ENCODE results near the gene SPRR4. TPM values are rescaled to one million over a fixed set of nuclear protein-coding genes. Genes with fewer than 3 reads are reported as not detected.

Gene SPRR4
- total RNA-seq, 1 experiment from 2014 or later = not detected

GRCh38 chr1:152964536-152964935 is 5.9 kb upstream of the SPRR4 start:
- DNase-seq (ENCODE audit: low spot score) (no peak), ATAC-seq (no peak)
- no peak for TF ChIP-seq JUN (CRISPR knock-in tag; IDR thresholded peaks at IDR 0.05)
- no peak for TF ChIP-seq E2F1 (CRISPR knock-in tag; IDR thresholded peaks at IDR 0.05)
- TF ChIP-seq, protein P1, sequence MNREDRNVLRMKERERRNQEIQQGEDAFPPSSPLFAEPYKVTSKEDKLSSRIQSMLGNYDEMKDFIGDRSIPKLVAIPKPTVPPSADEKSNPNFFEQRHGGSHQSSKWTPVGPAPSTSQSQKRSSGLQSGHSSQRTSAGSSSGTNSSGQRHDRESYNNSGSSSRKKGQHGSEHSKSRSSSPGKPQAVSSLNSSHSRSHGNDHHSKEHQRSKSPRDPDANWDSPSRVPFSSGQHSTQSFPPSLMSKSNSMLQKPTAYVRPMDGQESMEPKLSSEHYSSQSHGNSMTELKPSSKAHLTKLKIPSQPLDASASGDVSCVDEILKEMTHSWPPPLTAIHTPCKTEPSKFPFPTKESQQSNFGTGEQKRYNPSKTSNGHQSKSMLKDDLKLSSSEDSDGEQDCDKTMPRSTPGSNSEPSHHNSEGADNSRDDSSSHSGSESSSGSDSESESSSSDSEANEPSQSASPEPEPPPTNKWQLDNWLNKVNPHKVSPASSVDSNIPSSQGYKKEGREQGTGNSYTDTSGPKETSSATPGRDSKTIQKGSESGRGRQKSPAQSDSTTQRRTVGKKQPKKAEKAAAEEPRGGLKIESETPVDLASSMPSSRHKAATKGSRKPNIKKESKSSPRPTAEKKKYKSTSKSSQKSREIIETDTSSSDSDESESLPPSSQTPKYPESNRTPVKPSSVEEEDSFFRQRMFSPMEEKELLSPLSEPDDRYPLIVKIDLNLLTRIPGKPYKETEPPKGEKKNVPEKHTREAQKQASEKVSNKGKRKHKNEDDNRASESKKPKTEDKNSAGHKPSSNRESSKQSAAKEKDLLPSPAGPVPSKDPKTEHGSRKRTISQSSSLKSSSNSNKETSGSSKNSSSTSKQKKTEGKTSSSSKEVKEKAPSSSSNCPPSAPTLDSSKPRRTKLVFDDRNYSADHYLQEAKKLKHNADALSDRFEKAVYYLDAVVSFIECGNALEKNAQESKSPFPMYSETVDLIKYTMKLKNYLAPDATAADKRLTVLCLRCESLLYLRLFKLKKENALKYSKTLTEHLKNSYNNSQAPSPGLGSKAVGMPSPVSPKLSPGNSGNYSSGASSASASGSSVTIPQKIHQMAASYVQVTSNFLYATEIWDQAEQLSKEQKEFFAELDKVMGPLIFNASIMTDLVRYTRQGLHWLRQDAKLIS (CRISPR knock-in tag; IDR thresholded peaks at IDR 0.05; ENCODE audit: borderline replicate concordance) = no peak
- TF ChIP-seq ERG (CRISPR knock-in tag; IDR thresholded peaks at IDR 0.05) = no peak
- TF ChIP-seq NR2C2 (CRISPR knock-in tag; IDR thresholded peaks at IDR 0.05) = no peak
- TF ChIP-seq ZNF425 (CRISPR knock-in tag; conservative IDR thresholded peaks at IDR 0.05) = no peak
- TF ChIP-seq, protein P2, sequence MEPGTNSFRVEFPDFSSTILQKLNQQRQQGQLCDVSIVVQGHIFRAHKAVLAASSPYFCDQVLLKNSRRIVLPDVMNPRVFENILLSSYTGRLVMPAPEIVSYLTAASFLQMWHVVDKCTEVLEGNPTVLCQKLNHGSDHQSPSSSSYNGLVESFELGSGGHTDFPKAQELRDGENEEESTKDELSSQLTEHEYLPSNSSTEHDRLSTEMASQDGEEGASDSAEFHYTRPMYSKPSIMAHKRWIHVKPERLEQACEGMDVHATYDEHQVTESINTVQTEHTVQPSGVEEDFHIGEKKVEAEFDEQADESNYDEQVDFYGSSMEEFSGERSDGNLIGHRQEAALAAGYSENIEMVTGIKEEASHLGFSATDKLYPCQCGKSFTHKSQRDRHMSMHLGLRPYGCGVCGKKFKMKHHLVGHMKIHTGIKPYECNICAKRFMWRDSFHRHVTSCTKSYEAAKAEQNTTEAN (CRISPR knock-in tag; IDR thresholded peaks at IDR 0.05) = no peak
- no peak for TF ChIP-seq TP53 (CRISPR knock-in tag; IDR thresholded peaks at IDR 0.05)
- TF ChIP-seq ZNF671 (CRISPR knock-in tag; IDR thresholded peaks at IDR 0.05) = no peak
- TF ChIP-seq, protein P3, sequence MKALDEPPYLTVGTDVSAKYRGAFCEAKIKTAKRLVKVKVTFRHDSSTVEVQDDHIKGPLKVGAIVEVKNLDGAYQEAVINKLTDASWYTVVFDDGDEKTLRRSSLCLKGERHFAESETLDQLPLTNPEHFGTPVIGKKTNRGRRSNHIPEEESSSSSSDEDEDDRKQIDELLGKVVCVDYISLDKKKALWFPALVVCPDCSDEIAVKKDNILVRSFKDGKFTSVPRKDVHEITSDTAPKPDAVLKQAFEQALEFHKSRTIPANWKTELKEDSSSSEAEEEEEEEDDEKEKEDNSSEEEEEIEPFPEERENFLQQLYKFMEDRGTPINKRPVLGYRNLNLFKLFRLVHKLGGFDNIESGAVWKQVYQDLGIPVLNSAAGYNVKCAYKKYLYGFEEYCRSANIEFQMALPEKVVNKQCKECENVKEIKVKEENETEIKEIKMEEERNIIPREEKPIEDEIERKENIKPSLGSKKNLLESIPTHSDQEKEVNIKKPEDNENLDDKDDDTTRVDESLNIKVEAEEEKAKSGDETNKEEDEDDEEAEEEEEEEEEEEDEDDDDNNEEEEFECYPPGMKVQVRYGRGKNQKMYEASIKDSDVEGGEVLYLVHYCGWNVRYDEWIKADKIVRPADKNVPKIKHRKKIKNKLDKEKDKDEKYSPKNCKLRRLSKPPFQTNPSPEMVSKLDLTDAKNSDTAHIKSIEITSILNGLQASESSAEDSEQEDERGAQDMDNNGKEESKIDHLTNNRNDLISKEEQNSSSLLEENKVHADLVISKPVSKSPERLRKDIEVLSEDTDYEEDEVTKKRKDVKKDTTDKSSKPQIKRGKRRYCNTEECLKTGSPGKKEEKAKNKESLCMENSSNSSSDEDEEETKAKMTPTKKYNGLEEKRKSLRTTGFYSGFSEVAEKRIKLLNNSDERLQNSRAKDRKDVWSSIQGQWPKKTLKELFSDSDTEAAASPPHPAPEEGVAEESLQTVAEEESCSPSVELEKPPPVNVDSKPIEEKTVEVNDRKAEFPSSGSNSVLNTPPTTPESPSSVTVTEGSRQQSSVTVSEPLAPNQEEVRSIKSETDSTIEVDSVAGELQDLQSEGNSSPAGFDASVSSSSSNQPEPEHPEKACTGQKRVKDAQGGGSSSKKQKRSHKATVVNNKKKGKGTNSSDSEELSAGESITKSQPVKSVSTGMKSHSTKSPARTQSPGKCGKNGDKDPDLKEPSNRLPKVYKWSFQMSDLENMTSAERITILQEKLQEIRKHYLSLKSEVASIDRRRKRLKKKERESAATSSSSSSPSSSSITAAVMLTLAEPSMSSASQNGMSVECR (CRISPR knock-in tag; IDR thresholded peaks at IDR 0.05; ENCODE audit: borderline replicate concordance) = no peak
- no peak for TF ChIP-seq NFYB (CRISPR knock-in tag; conservative IDR thresholded peaks at IDR 0.05; ENCODE audit: low read depth)
- ChIA-PET CTCF (interaction anchor here (10.9 kb wide), 1 partner anchor 227 kb away, joined by 123 read pairs; no protein-coding TSS in a partner anchor), POLR2A (no interaction called here)
- no peaks in the 10 kb centered on the region; the same call in 1 of the 2 replicates for H3K4me1 Mint-ChIP-seq
- H3K9me3 Mint-ChIP-seq = peaks cover 4% of the 10 kb centered on the region; the same call in 1 of the 2 replicates
- H3K36me3 Mint-ChIP-seq = no peaks in the 10 kb centered on the region
- no peaks in the 10 kb centered on the region; the same call in 1 of the 2 replicates for H3K27me3 Mint-ChIP-seq (ENCODE audit: low read depth)
- H3K4me3 Mint-ChIP-seq = no peak overlapping the region
- no peak overlapping the region for H3K27ac Mint-ChIP-seq

Measured in WTC11 (cell line).